GM18508 (cell line): ENCODE results near the gene FXYD2.

Experiments
- ATAC-seq: cut with Tn5 transposase; IDR thresholded peaks from one replicate; pipeline ENCODE4 v1.9.1; 2021; ENCODE audit warnings: moderate number of reproducible peaks; ENCODE audit not compliant: insufficient read depth, unreplicated experiment

FXYD2 gene

GRCh38 chr11:117859061-117859460, 34.5 kb upstream of the FXYD2 start:
- no peak for ATAC-seq

GRCh38 chr11:117857734-117858414, 33.3 kb upstream of the FXYD2 start:
- no peak for ATAC-seq

- no peak for ATAC-seq
These were observed 31.5 kb upstream of the FXYD2 start for GRCh38 chr11:117855912-117856651.

- no peak for ATAC-seq
These were observed 30.8 kb upstream of the FXYD2 start for GRCh38 chr11:117855186-117855845.

GRCh38 chr11:117852309-117852708, 27.8 kb upstream of the FXYD2 start:
- no peak for ATAC-seq

- ATAC-seq, result no peak
These were observed 27.3 kb upstream of the FXYD2 start for GRCh38 chr11:117851852-117852251.

- no peak for ATAC-seq
These were observed 26.6 kb upstream of the FXYD2 start for GRCh38 chr11:117851106-117851505.

- no peak for ATAC-seq
These were observed 25.4 kb upstream of the FXYD2 start for GRCh38 chr11:117849781-117850414.

- no peak for ATAC-seq
These were observed 19.3 kb upstream of the FXYD2 start for GRCh38 chr11:117843666-117844484.

GRCh38 chr11:117842131-117842941, 17.8 kb upstream of the FXYD2 start:
- no peak for ATAC-seq

GRCh38 chr11:117841551-117842031, 17.0 kb upstream of the FXYD2 start:
- ATAC-seq, result no peak

GRCh38 chr11:117840881-117841550, 16.5 kb upstream of the FXYD2 start:
- no peak for ATAC-seq

GRCh38 chr11:117839936-117840813, 15.6 kb upstream of the FXYD2 start:
- no peak for ATAC-seq

GRCh38 chr11:117839380-117839881, 14.9 kb upstream of the FXYD2 start:
- no peak for ATAC-seq

- no peak for ATAC-seq
These were observed 14.4 kb upstream of the FXYD2 start for GRCh38 chr11:117838901-117839300.

GRCh38 chr11:117837791-117838190, 13.2 kb upstream of the FXYD2 start:
- no peak for ATAC-seq

- no peak for ATAC-seq
These were observed 12.7 kb upstream of the FXYD2 start for GRCh38 chr11:117837070-117837776.
